Prostate gland (tissue), 2 donors: ENCODE results near the gene PRMT7. TPM values are rescaled to one million over a fixed set of nuclear protein-coding genes. Genes with fewer than 3 reads are reported as not detected.
A peak's percentile ranks its signal among the peaks of the same experiment; 100 is the strongest.

Source experiments
- DNase-seq: peaks from one replicate; pipeline ENCODE4 v3.0.0-alpha.2; 2019; ENCODE audit warnings: low spot score
- H3K27ac ChIP-seq, 2 donors: fragments of 200-600 bp; sonication (generic); 2 replicates each; pipeline ENCODE4 v1.5.1; 2017 to 2019
- H3K27me3 ChIP-seq: fragments of 200-600 bp; sonication (generic); replicated peaks from 2 replicates; pipeline ENCODE4 v1.5.1; 2019; ENCODE audit not compliant: insufficient read depth
- H3K36me3 ChIP-seq, 2 donors: fragments of 200-600 bp; sonication (generic); 1 replicate in 1 of 2; 2 replicates in 1 of 2; pipeline versions ENCODE4 v1.5.1 to v1.8.1; 2017 to 2019
- H3K4me1 ChIP-seq: fragments of 200-600 bp; sonication (generic); replicated peaks from 2 replicates; pipeline ENCODE4 v1.5.1; 2019
- H3K4me3 ChIP-seq, 2 donors: fragments of 200-600 bp; sonication (generic); 2 replicates each; pipeline ENCODE4 v1.5.1; 2017 to 2019
- H3K9me3 ChIP-seq: fragments of 200-600 bp; sonication (generic); 2 replicates; pipeline ENCODE4 v1.5.1; 2017
- POLR2A ChIP-seq: fragments of 450-650 bp; IDR thresholded peaks from one replicate; pipeline ENCODE4 v1.6.1; 2016; ENCODE audit warnings: antibody characterized with exemption, mild to moderate bottlenecking
- POLR2AphosphoS5 ChIP-seq: sonication (generic); formaldehyde crosslinking; IDR thresholded peaks from one replicate; pipeline ENCODE4 v1.6.1; 2017; ENCODE audit warnings: antibody characterized with exemption
- WGBS: methylation state at CpG from one replicate; pipeline ENCODE4 v1.1.5; 2018; 5-methylcytosine and 5-hydroxymethylcytosine counted together
- intact Hi-C: fragments of 100-400 bp; cut with DNase I; formaldehyde crosslinking; loops from one replicate; pipeline ENCODE4 v1.14.2; 2022
- total RNA-seq, 2 donors: library from RNA; depleted of rRNA; stranded (reverse); fragments of >200 nt; gene quantifications; one replicate each; pipeline ENCODE4 v1.1.0, GENCODE V29; 2016
- TF ChIP-seq, protein P1 (sequence below), 4 experiments: fragments of 200-600 bp in 2 of 4; fragments of 450-650 bp in 2 of 4; sonication (generic) in 2 of 4; IDR thresholded peaks; 1 replicate in 3 of 4; 2 replicates in 1 of 4; pipeline ENCODE4 v1.5.1; 2016 to 2019; ENCODE audit warnings: antibody characterized with exemption in 4 of 4, mild to moderate bottlenecking in 2 of 4, moderate library complexity in 2 of 4

Gene PRMT7
- total RNA-seq, 2 donors from 2014 or later, result 45.2 to 77.9 TPM

DNA sequence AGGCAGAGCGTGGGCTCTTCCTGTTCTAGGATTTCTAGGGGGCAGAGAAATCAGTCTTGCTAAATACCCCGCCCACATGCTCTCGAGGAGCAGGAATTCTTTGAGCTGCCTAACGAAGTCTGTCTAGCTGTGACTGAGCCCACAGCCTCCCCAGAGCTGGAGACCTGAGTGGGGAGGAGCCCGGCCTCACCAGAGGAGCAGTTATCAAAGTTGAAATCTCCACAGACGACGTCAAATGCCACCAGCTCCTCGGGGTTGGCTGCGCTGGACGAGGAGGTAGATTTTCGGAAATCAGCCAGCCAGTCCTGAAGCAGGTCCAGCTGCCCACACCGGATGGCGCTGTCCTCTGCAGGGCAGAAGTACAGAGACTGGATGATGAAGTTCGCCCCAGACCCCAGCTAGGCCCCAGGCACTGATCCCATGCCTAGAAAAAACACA, 53.8 kb downstream of the PRMT7 start:
- Histone ChIP-seq H3K27me3 (no peaks in the 10 kb centered on the region), H3K4me3 (no peak overlapping the region), H3K27ac (no peak overlapping the region), H3K4me1 (peaks cover 3% of the 10 kb centered on the region), H3K36me3 (no peaks in the 10 kb centered on the region), H3K9me3 (no peaks in the 10 kb centered on the region)
- WGBS, result 42% methylated on average over 14 of the region's 14 CpGs
- no peak for TF ChIP-seq POLR2AphosphoS5
- TF ChIP-seq POLR2A, result no peak
- TF ChIP-seq, protein P1, sequence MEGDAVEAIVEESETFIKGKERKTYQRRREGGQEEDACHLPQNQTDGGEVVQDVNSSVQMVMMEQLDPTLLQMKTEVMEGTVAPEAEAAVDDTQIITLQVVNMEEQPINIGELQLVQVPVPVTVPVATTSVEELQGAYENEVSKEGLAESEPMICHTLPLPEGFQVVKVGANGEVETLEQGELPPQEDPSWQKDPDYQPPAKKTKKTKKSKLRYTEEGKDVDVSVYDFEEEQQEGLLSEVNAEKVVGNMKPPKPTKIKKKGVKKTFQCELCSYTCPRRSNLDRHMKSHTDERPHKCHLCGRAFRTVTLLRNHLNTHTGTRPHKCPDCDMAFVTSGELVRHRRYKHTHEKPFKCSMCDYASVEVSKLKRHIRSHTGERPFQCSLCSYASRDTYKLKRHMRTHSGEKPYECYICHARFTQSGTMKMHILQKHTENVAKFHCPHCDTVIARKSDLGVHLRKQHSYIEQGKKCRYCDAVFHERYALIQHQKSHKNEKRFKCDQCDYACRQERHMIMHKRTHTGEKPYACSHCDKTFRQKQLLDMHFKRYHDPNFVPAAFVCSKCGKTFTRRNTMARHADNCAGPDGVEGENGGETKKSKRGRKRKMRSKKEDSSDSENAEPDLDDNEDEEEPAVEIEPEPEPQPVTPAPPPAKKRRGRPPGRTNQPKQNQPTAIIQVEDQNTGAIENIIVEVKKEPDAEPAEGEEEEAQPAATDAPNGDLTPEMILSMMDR (IDR thresholded peaks at IDR 0.05), result no peak
- intact Hi-C loops, result no loop called here
- DNase-seq, result no peak

DNA sequence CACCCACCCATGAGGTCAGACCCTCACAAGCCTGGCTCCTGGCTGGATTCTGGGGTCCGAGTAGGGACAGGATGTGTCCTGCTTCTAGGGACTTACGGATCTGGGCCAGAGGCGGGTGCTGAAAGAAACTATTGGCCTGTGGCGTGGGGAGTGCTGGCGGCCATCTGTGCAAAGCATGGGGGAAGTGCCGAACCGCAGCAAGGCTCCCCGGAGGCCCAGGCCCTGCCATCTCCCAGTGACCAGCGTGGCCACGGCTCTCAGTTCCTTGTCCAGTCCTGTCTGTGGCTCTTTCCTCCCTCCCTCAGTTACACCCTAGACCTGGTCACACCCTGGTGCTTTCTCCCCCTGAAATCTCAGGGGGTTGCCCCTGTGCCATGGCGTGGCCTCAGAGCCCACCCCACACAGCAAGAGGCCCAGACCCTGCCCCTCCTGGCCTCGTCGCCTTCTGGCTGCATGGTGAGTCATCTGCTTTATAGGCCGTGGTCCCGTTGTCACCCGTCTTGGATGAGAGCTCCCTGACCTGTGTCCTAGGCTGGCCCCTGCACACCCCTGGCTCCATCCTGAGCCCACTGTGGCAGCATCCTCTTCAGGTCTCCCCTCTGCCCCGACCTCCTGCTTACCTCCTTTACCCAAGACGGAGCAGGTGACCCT, 54.5 kb downstream of the PRMT7 start:
- Histone ChIP-seq H3K27me3 (no peaks in the 10 kb centered on the region), H3K27ac (no peak overlapping the region), H3K4me3 (no peak overlapping the region), H3K36me3 (no peaks in the 10 kb centered on the region), H3K4me1 (peaks cover 3% of the 10 kb centered on the region), H3K9me3 (no peaks in the 10 kb centered on the region)
- intact Hi-C loops, result no loop called here
- WGBS, result 60% methylated on average over 18 of the region's 18 CpGs
- no peak for DNase-seq
- TF ChIP-seq, protein P1 (IDR thresholded peaks at IDR 0.05), result no peak
- no peak for TF ChIP-seq POLR2AphosphoS5
- TF ChIP-seq POLR2A, result no peak

DNA sequence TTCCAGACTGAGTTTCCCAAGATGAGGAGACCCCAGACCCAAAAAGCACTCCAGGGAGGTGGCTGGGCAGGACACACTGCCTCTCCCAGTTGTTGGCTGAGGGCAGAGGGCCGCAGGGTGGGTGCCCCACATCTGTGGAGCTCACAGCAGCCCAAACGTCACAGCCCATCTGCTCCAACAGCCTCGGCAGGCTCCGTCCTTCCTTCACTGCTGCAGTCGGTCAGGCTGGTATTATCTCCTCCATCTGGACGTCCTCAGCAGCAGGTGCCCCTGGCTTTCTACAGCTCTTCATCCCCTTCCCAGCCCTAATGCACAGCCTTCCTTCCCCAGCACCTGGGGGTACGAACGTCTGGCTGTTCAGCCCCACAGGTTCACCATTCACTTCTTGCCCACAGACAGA, 55.2 kb downstream of the PRMT7 start:
- intact Hi-C loops, result no loop called here
- Histone ChIP-seq H3K27me3 (no peaks in the 10 kb centered on the region), H3K36me3 (no peaks in the 10 kb centered on the region), H3K27ac (no peak overlapping the region), H3K9me3 (no peaks in the 10 kb centered on the region), H3K4me3 (no peak overlapping the region), H3K4me1 (peaks cover 3% of the 10 kb centered on the region)
- DNase-seq, result no peak
- WGBS, result 42% methylated on average over 8 of the region's 8 CpGs
- no peak for TF ChIP-seq POLR2A
- TF ChIP-seq, protein P1 (IDR thresholded peaks at IDR 0.05), result no peak
- TF ChIP-seq POLR2AphosphoS5, result no peak

DNA sequence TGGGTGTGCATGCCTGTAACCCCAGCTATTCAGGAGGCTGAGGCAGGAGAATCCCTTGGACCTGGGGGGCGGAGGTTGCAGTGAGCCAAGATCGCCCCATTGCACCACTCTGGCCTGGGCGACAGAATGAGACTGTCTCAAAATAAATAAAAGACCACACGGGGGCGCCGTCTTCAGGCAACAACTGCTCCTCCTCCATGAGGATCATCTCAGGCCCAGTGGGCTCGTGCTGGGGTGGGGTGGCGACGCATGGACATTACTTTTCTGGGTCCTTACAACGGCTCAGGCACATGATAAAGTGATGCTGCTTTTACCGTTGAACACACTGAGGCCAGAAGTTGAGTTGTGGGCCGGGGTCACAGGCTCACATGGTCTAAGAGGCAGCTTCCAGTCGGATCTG, 56.2 kb downstream of the PRMT7 start:
- H3K4me1 ChIP-seq, result no peaks in the 10 kb centered on the region
- intact Hi-C loops, result no loop called here
- H3K36me3 ChIP-seq, result no peaks in the 10 kb centered on the region
- no peaks in the 10 kb centered on the region for H3K9me3 ChIP-seq
- WGBS, result 51% methylated on average over 13 of the region's 13 CpGs
- no peak overlapping the region for H3K27ac ChIP-seq
- no peak overlapping the region for H3K4me3 ChIP-seq
- no peaks in the 10 kb centered on the region for H3K27me3 ChIP-seq
- no peak for TF ChIP-seq POLR2A
- TF ChIP-seq, protein P1 (IDR thresholded peaks at IDR 0.05), result peak in 2 of 4 experiments; percentile 20 to 41
- no peak for DNase-seq

DNA sequence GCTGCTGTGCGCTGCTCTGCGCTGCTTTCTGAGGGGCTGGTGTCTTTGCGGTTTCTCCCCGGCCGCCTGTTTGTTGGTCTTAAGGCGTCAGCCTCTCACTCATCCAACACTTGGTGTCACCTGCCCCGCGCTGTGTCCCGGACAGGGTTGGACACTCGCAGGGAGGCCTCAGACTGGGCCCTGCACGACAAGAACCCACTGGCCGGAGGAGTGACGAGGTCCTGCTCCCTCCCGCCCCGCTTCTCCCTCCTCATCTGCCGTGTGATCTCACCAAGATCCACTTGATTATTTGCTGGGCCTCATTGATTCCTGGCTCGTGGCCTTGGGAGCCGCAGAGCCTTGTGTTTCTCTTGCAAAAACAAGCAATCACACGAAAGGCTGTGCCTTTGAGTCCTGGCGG, 56.6 kb downstream of the PRMT7 start:
- DNase-seq, result no peak
- Histone ChIP-seq H3K9me3 (no peaks in the 10 kb centered on the region), H3K4me3 (no peak overlapping the region), H3K36me3 (no peaks in the 10 kb centered on the region), H3K27me3 (no peaks in the 10 kb centered on the region), H3K27ac (no peak overlapping the region), H3K4me1 (no peaks in the 10 kb centered on the region)
- WGBS, result 84% methylated on average over 20 of the region's 20 CpGs
- TF ChIP-seq, protein P1 (IDR thresholded peaks at IDR 0.05), result no peak
- TF ChIP-seq POLR2A, result no peak
- TF ChIP-seq POLR2AphosphoS5, result no peak
- intact Hi-C loops, result no loop called here
